Measurements from ENCODE around the gene PCDHGA12. TPM values are rescaled to one million over a fixed set of nuclear protein-coding genes. Genes with fewer than 3 reads are reported as not detected.

Gene PCDHGA12
- total and polyA plus RNA-seq, 2 experiments from 2014 or later, result 0.68 to 3.5 TPM

- Histone ChIP-seq H3K27ac (ENCODE audit: low read depth) (no peak within 1 kb of the TSS), H3K4me2 (peak within 1 kb of the TSS; percentile 83), H3K36me3 (ENCODE audit: insufficient read depth) (no peaks in the 10 kb centered on the region), H2AFZ (peak within 1 kb of the TSS; percentile 89), H3K79me2 (replicated peaks; ENCODE audit: insufficient read depth) (no peaks in the 10 kb centered on the region; the same call in none of the 2 replicates), H3F3A (replicated peaks; ENCODE audit: low read depth) (0 out of 2 replicates have a peak, but pooled peaks cover 4% of the 10 kb centered on the region), H3K27me3 (ENCODE audit: insufficient read depth) (peaks cover 39% of the 10 kb centered on the region), H4K20me1 (replicated peaks; ENCODE audit: insufficient read depth) (peaks cover 19% of the 10 kb centered on the region), H3K4me3 (peak within 1 kb of the TSS; percentile 66), H3K9me2 (ENCODE audit: insufficient read depth) (no peaks in the 10 kb centered on the region), H3K4me1 (ENCODE audit: insufficient read depth) (no peaks in the 10 kb centered on the region; the same call in 1 of the 2 replicates)
- H3K4me3 Mint-ChIP-seq, result peak within 1 kb of the TSS; percentile 92
- DNase-seq (ENCODE audit: low spot score) (peak; percentile 95), ATAC-seq (peak; percentile 95)
- TF ChIP-seq CTCF (conservative IDR thresholded peaks at IDR 0.05; ENCODE audit: low read depth in 2 of 2), result peak in 1 of 2 experiments; percentile 59; a peak in 2 of 4 replicates
- TF ChIP-seq ZNF462 (CRISPR knock-in tag; IDR thresholded peaks at IDR 0.05), result no peak
- peaks cover 27% of the 10 kb centered on the region for H3K27me3 Mint-ChIP-seq (ENCODE audit: insufficient read depth, low read depth, poor library complexity)
- peaks cover 26% of the 10 kb centered on the region for H3K36me3 Mint-ChIP-seq (ENCODE audit: low read depth)
- H3K27ac Mint-ChIP-seq, result no peak within 1 kb of the TSS; the same call in 1 of the 2 replicates
- H3K9me3 Mint-ChIP-seq, result peaks cover 26% of the 10 kb centered on the region
- H3K4me1 Mint-ChIP-seq, result peaks cover 21% of the 10 kb centered on the region
Measured at GRCh38 chr5:141475625-141476131, 45.4 kb downstream of the PCDHGA12 start, which contains the start of gene PCDHGC3. Gene PCDHGC3, plus strand, starts transcription at chr5:141475966. Its CDS starts 151 bp downstream, at chr5:141476117.

All from GM23338 (cell line).